Epithelial cell of proximal tubule (primary cell): Measurements from ENCODE around the gene KRTAP4-2. TPM values are rescaled to one million over a fixed set of nuclear protein-coding genes. Genes with fewer than 3 reads are reported as not detected.
"Not testable (repeated sequence)": the region's sequence is repeated elsewhere in the genome, so short reads cannot be mapped to it uniquely, and the experiment has no call there.

Source experiments
- DNase-seq: peaks from one replicate; pipeline ENCODE4 v3.0.0-alpha.2; 2011; ENCODE audit warnings: low read depth
- H3K4me3 ChIP-seq: 2 replicates; pipeline ENCODE4 v1.5.1; 2011; ENCODE audit warnings: low read depth, mild to moderate bottlenecking, low read length
- total RNA-seq: library from RNA; depleted of rRNA; stranded (reverse); fragments of >200 nt; gene quantifications from 2 replicates; pipeline ENCODE4 v1.2.3, GENCODE V29; 2015
- TF ChIP-seq, protein P1 (sequence below): conservative IDR thresholded peaks from 2 replicates; pipeline ENCODE4 v1.5.1; 2012; ENCODE audit warnings: low read depth, mild to moderate bottlenecking, low read length

The KRTAP4-2 gene
- total RNA-seq, 1 donor from 2014 or later = not detected

- no peak within 1 kb of the TSS for H3K4me3 ChIP-seq
- TF ChIP-seq, protein P1, sequence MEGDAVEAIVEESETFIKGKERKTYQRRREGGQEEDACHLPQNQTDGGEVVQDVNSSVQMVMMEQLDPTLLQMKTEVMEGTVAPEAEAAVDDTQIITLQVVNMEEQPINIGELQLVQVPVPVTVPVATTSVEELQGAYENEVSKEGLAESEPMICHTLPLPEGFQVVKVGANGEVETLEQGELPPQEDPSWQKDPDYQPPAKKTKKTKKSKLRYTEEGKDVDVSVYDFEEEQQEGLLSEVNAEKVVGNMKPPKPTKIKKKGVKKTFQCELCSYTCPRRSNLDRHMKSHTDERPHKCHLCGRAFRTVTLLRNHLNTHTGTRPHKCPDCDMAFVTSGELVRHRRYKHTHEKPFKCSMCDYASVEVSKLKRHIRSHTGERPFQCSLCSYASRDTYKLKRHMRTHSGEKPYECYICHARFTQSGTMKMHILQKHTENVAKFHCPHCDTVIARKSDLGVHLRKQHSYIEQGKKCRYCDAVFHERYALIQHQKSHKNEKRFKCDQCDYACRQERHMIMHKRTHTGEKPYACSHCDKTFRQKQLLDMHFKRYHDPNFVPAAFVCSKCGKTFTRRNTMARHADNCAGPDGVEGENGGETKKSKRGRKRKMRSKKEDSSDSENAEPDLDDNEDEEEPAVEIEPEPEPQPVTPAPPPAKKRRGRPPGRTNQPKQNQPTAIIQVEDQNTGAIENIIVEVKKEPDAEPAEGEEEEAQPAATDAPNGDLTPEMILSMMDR = no peak
Observed at GRCh38 chr17:41160648-41161047, 17.4 kb downstream of the KRTAP4-2 start, which contains the start of gene KRTAP4-4. Gene KRTAP4-4 (minus strand): TSS chr17:41160748. CDS start chr17:41160691, 57 bp downstream.

DNA sequence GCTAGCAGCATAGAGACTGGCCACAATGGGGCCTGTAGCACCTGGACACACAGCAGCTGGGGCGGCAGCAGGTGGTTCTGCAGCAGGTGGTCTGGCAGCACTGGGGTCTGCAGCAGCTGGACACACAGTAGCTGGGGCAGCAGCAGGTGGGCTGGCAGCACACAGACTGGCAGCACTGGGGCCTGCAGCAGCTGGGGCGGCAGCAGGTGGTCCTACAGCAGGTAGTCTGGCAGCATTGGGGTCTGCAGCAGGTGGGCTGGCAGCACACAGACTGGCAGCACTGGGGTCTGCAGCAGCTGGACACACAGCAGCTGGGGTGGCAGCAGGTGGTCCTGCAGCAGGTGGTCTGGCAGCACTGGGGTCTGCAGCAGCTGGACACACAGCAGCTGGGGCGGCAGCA is 17.8 kb downstream of the KRTAP4-2 start:
- DNase-seq, H3K4me3 ChIP-seq: not testable (repeated sequence)

More at GRCh38 chr17:41160648-41161047, 17.4 kb downstream of the KRTAP4-2 start, which contains the start of gene KRTAP4-4:
- no peak for DNase-seq

GRCh38 chr17:41153856-41154255 is 24.2 kb downstream of the KRTAP4-2 start:
- DNase-seq = no peak
- no peak overlapping the region for H3K4me3 ChIP-seq
- TF ChIP-seq, protein P1 = no peak

DNA sequence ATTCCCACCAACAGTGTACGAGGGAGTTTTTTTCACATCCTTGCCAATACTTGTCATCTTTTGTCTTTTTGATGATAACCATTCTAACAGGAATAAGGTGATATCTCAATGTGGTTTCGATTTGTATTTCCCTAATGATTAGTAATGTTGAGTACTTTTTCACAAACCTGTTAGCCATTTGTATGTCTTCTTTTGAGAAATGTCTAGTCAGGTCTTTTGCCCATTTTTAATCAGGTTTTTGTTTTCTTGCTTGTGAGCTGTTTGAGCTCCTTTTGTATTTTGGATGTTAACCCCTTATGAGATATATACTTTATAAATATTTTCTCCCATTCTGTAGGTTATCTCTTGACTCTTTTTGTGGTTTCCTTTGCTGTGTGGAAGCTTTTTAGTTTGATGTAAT is 26.5 kb downstream of the KRTAP4-2 start:
- H3K4me3 ChIP-seq = no peak overlapping the region
- no peak for DNase-seq
- TF ChIP-seq, protein P1 = no peak

DNA sequence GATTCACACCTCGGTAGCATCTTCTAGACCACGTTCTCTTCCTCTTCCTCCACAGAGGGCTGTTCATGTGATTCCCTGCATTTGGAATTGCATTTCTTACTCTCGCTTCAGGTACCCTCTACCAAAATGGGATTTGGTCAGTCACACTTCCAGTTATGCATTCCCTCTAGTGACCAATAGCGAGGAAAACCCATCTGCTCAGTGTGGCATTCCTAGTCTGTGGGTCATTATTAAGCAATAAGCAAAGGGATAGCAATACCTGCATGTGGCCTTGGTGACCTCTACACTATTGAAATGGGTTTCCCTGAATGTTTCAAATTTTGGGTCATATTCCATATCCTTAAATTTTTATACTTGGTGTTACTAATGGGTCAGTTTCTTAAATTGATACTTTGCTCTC is 28.0 kb downstream of the KRTAP4-2 start:
- TF ChIP-seq, protein P1 = no peak
- no peak overlapping the region for H3K4me3 ChIP-seq
- DNase-seq = no peak

DNA sequence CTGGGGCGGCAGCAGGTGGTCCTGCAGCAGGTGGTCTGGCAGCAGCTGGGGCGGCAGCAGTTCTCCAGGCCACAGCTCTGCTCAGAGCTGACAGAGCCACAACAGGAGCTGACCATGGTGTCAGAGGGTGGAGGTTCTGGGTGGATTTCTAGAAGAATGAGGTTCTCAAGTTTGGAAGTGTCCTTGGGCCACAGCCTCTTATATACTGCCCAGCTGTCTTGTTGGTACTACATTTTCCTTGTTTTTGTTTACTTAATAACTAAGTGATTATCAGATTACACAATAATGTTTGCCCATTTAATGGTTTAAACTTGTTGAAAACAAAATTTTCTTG is 28.4 kb downstream of the KRTAP4-2 start, which contains the start of gene KRTAP4-5:
Gene KRTAP4-5 (minus strand): TSS at position 174 of the 334 bp plus-strand sequence. CDS start 58 bp downstream, at position 116.
- no peak for DNase-seq
- no peak within 1 kb of the TSS for H3K4me3 ChIP-seq
- TF ChIP-seq, protein P1 = no peak

- not testable (repeated sequence) for DNase-seq, H3K4me3 ChIP-seq
Observed at GRCh38 chr17:41148971-41149651, 28.9 kb downstream of the KRTAP4-2 start.

DNA sequence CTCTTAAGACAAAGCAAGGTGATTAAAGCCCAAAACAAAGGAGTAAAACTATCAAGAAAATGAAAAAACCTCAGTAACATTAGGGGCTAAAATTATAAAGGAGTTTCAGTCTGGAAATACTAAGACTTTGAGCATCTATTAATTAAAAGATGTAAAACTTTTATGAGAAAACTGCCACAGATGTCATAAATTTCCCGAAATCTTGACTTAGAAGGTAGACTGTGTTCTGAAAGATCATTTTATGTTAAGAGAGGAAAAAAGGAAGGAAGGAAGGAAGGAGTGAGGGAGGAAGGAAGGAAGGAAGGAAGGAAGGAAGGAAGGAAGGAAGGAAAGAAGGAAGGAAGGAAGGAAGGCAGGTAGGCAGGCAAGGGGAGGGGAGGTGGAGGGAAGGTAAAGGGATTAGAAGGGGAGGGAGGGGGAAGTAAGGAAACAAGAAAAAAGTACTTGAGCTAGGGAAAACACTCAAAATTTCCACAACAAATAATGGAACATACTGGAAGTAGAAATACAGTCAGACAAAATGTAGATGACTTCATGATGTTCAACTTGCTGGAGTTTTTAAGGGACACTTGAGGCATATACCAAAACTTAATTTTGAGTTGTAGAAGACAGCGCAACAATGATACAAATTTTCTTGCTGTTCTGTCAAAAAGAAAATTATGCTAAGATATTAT is 30.4 kb downstream of the KRTAP4-2 start:
- H3K4me3 ChIP-seq = no peak overlapping the region
- TF ChIP-seq, protein P1 = no peak
- no peak for DNase-seq
